ENCODE data around the gene HCRT.

GRCh38 chr17:42153919-42154742, 31.1 kb downstream of the HCRT start:
- TF ChIP-seq CTCF (IDR thresholded peaks at IDR 0.05; ENCODE audit: insufficient read depth, low read depth, low read length) (no peak), EZH2 (IDR thresholded peaks at IDR 0.05; ENCODE audit: insufficient read depth, low read length) (no peak)
